Esophagus (tissue), 2 donors: ENCODE data around the gene PTGDR. TPM values are rescaled to one million over a fixed set of nuclear protein-coding genes. Genes with fewer than 3 reads are reported as not detected.

Source experiments
- H3K27ac ChIP-seq, 2 donors: one replicate each; pipeline ENCODE4 v1.5.1; 2013; ENCODE audit warnings: low read depth in 2 of 2, mild to moderate bottlenecking in 2 of 2, inconsistent platforms in 1 of 2, low read length in 1 of 2, moderate library complexity in 1 of 2
- H3K27me3 ChIP-seq, 2 donors: one replicate each; pipeline ENCODE4 v1.6.1; 2013; ENCODE audit warnings: low read length in 2 of 2, control low read depth in 1 of 2, mild to moderate bottlenecking in 1 of 2; ENCODE audit not compliant: insufficient read depth in 2 of 2, control insufficient read depth in 1 of 2
- H3K36me3 ChIP-seq, 2 donors: one replicate each; pipeline ENCODE4 v1.6.1; 2013; ENCODE audit warnings: low read length in 1 of 2; ENCODE audit not compliant: control insufficient read depth in 2 of 2, insufficient read depth in 2 of 2
- H3K4me1 ChIP-seq, 2 donors: one replicate each; pipeline ENCODE4 v1.6.1; 2013; ENCODE audit warnings: low read length in 1 of 2; ENCODE audit not compliant: control insufficient read depth in 2 of 2, insufficient read depth in 2 of 2
- H3K4me3 ChIP-seq, 2 donors: one replicate each; pipeline ENCODE4 v1.5.1; 2013; ENCODE audit warnings: low read length in 2 of 2, mild to moderate bottlenecking in 2 of 2, low read depth in 1 of 2, moderate library complexity in 1 of 2
- H3K9me3 ChIP-seq, 2 donors: one replicate each; pipeline ENCODE4 v1.6.1; 2013; ENCODE audit warnings: mild to moderate bottlenecking in 2 of 2, low read depth in 1 of 2, low read length in 1 of 2, moderate library complexity in 1 of 2; ENCODE audit not compliant: control insufficient read depth in 2 of 2, insufficient read depth in 1 of 2
- WGBS, 2 donors: extraction: QIAGEN DNeasy Blood & Tissue Kit; methylation state at CpG; one replicate each; pipeline ENCODE4 v1.1.7; 2013; 5-methylcytosine and 5-hydroxymethylcytosine counted together
- polyA plus RNA-seq, 2 donors: library from polyadenylated mRNA; stranded (reverse); fragments of 200-250 nt; gene quantifications; one replicate each; pipeline ENCODE4 v1.2.3, GENCODE V29; 2013
- donor health status: healthy with polysubstance abuse.
- donor health status: Bipolar disorder and iron deficiency.

The PTGDR gene
- polyA plus RNA-seq, 2 donors, result 0.07 to 0.08 TPM

GRCh38 chr14:52238682-52239081, 28.8 kb upstream of the PTGDR start:
- H3K27me3 ChIP-seq, result no peaks in the 10 kb centered on the region
- H3K36me3 ChIP-seq, result no peaks in the 10 kb centered on the region
- H3K27ac ChIP-seq, result no peak overlapping the region
- WGBS, 2 donors, result 67 to 68% methylated on average over 1 of the region's 1 CpG
- H3K4me3 ChIP-seq, result no peak overlapping the region
- no peaks in the 10 kb centered on the region for H3K4me1 ChIP-seq
- H3K9me3 ChIP-seq, result no peaks in the 10 kb centered on the region

DNA sequence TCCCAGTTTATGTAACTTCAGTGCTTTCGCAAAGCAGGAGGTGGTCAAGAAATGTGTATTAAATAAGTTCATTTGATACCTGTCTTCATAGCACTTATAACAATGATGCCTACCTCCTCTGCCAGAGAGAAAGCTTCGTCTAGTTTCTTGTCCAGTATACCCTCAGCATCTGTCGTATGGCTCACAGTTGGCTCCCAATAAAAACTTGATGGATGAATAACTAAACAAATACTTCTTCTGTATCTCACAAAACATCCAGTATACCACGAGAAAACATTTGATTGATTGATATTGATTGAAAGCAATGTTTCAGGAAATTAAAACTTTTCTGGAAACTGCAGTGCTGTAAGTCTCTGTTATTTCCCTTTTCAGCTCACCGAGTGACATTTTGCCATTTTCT, 26.9 kb upstream of the PTGDR start:
- WGBS, 2 donors, result 48 to 61% methylated on average over 5 of the region's 5 CpGs
- Histone ChIP-seq H3K27ac (no peak overlapping the region), H3K36me3 (no peaks in the 10 kb centered on the region), H3K9me3 (no peaks in the 10 kb centered on the region), H3K27me3 (no peaks in the 10 kb centered on the region), H3K4me1 (no peaks in the 10 kb centered on the region), H3K4me3 (no peak overlapping the region)

GRCh38 chr14:52241087-52241793, 26.3 kb upstream of the PTGDR start:
- no peaks in the 10 kb centered on the region for H3K9me3 ChIP-seq
- H3K27ac ChIP-seq, result no peak overlapping the region
- no peaks in the 10 kb centered on the region for H3K27me3 ChIP-seq
- WGBS, 2 donors, result 49% methylated on average over 5 of the region's 5 CpGs
- no peaks in the 10 kb centered on the region for H3K36me3 ChIP-seq
- H3K4me1 ChIP-seq, result no peaks in the 10 kb centered on the region
- H3K4me3 ChIP-seq, result no peak overlapping the region

- Histone ChIP-seq H3K27ac (no peak overlapping the region), H3K4me3 (no peak overlapping the region), H3K27me3 (no peaks in the 10 kb centered on the region), H3K4me1 (no peaks in the 10 kb centered on the region), H3K36me3 (no peaks in the 10 kb centered on the region), H3K9me3 (no peaks in the 10 kb centered on the region)
- 81 to 82% methylated on average over 2 of the region's 2 CpGs for WGBS, 2 donors
These were observed 23.2 kb upstream of the PTGDR start for GRCh38 chr14:52244328-52244727.

GRCh38 chr14:52244997-52245396, 22.5 kb upstream of the PTGDR start:
- Histone ChIP-seq H3K27ac (no peak overlapping the region), H3K4me1 (no peaks in the 10 kb centered on the region), H3K4me3 (no peak overlapping the region), H3K36me3 (no peaks in the 10 kb centered on the region), H3K9me3 (no peaks in the 10 kb centered on the region), H3K27me3 (no peaks in the 10 kb centered on the region)
- WGBS, 2 donors, result 85 to 86% methylated on average over 3 of the region's 3 CpGs

DNA sequence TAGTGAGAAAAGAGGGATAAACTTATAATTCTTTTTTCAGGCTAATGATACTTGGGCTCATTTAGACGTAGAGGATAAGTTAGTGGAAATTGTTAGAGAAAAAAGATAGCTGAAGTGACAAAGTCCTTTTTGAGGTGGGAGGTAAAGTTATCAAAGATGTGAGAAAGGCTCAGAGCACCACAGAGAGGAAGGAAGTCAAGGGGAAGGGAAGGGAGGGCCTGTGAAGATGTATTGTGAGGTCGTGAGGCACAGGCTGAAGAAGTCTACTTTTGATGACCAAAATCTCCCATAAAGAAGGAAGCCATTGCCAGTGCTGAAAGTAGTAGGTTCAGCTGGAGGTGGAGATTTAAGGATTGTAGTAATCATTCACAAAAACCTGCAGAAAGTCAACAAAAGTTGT, 19.4 kb upstream of the PTGDR start:
- H3K27me3 ChIP-seq, result no peaks in the 10 kb centered on the region
- H3K4me1 ChIP-seq, result no peaks in the 10 kb centered on the region
- no peaks in the 10 kb centered on the region for H3K9me3 ChIP-seq
- no peak overlapping the region for H3K4me3 ChIP-seq
- H3K36me3 ChIP-seq, result no peaks in the 10 kb centered on the region
- WGBS, 2 donors, result 44 to 62% methylated on average over 2 of the region's 2 CpGs
- H3K27ac ChIP-seq, result no peak overlapping the region

DNA sequence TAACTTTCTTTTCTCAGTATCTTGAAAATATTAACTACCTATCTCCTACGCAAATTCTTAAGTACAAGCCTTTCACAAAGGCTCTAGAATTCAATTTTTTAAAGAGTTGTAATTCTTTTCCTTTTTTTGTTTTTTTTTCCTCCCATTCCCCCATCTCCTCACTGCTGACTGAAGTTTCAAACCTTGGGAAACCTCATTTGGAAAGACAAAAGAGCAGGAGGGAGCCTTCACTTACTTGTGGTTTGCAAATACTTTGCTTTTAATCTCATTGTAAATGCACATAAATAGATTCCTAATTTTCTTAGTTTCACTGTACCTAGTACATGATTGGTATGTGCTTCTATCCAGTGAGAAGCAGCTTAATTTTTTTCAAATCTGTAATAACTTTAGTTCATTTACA, 15.8 kb upstream of the PTGDR start:
- H3K27me3 ChIP-seq, result no peaks in the 10 kb centered on the region
- WGBS, 2 donors, result 81 to 89% methylated on average over 1 of the region's 1 CpG
- no peak overlapping the region for H3K27ac ChIP-seq
- H3K36me3 ChIP-seq, result no peaks in the 10 kb centered on the region
- H3K4me1 ChIP-seq, result no peaks in the 10 kb centered on the region
- no peaks in the 10 kb centered on the region for H3K9me3 ChIP-seq
- no peak overlapping the region for H3K4me3 ChIP-seq

- H3K9me3 ChIP-seq, result no peaks in the 10 kb centered on the region
- no peaks in the 10 kb centered on the region for H3K4me1 ChIP-seq
- H3K27ac ChIP-seq, result no peak overlapping the region
- no peaks in the 10 kb centered on the region for H3K36me3 ChIP-seq
- 32 to 42% methylated on average over 3 of the region's 3 CpGs for WGBS, 2 donors
- no peak overlapping the region for H3K4me3 ChIP-seq
- no peaks in the 10 kb centered on the region for H3K27me3 ChIP-seq
These were observed 14.0 kb upstream of the PTGDR start for GRCh38 chr14:52253503-52253902.

- Histone ChIP-seq H3K27ac (no peak overlapping the region), H3K4me1 (no peaks in the 10 kb centered on the region), H3K36me3 (no peaks in the 10 kb centered on the region)
These were observed 13.4 kb upstream of the PTGDR start for GRCh38 chr14:52254086-52254485.

DNA sequence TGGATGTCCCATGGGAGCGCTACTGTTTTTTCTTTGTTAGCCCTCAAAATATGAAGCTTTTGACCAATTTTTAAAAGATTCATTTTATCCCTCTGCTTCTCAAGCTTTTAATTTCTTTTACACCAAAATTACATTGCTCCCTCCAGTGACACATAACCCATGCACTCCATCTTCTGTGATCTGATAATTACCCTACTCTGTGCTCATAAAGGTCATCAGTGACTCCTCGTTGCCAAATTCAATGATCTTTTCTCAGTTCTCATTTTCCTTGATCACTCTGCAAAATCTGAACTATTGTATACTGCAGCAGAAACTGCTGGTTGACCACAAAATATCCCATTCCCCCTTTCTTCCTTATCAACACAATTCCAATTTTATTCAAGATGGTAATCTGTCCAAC, 8.7 kb upstream of the PTGDR start:
- H3K27ac ChIP-seq, result no peak overlapping the region
- H3K4me1 ChIP-seq, result no peaks in the 10 kb centered on the region
- H3K36me3 ChIP-seq, result no peaks in the 10 kb centered on the region
- H3K27me3 ChIP-seq, result no peaks in the 10 kb centered on the region
- WGBS, 2 donors, result 76 to 86% methylated on average over 2 of the region's 2 CpGs
- H3K4me3 ChIP-seq, result no peak overlapping the region
- H3K9me3 ChIP-seq, result no peaks in the 10 kb centered on the region

More at GRCh38 chr14:52254086-52254485, 13.4 kb upstream of the PTGDR start:
- 84 to 85% methylated on average over 4 of the region's 4 CpGs for WGBS, 2 donors
- Histone ChIP-seq H3K27me3 (no peaks in the 10 kb centered on the region), H3K9me3 (no peaks in the 10 kb centered on the region), H3K4me3 (no peak overlapping the region)
